Brain microvascular endothelial cell (primary cell): Measurements from ENCODE around the gene TRAF3IP1.
A peak's percentile ranks its signal among the peaks of the same experiment; 100 is the strongest.

Experiments used
- DNase-seq: peaks from one replicate; pipeline ENCODE4 v3.0.0-alpha.2; 2020
- H3K27ac ChIP-seq: fragments of 250-450 bp; sonication (Bioruptor Pico); 2 replicates; pipeline ENCODE4 v1.5.1; 2020; ENCODE audit warnings: mild to moderate bottlenecking, moderate library complexity
- H3K27me3 ChIP-seq: fragments of 250-450 bp; sonication (Bioruptor Pico); replicated peaks from 2 replicates; pipeline ENCODE4 v1.5.1; 2020; ENCODE audit warnings: mild to moderate bottlenecking
- H3K36me3 ChIP-seq: fragments of 250-450 bp; sonication (Bioruptor Pico); replicated peaks from 2 replicates; pipeline ENCODE4 v1.5.1; 2020; ENCODE audit warnings: mild to moderate bottlenecking
- H3K4me3 ChIP-seq: 2 replicates; pipeline ENCODE4 v1.5.1; 2011; ENCODE audit warnings: low read depth, mild to moderate bottlenecking, control low read depth, low read length, moderate library complexity
- CTCF ChIP-seq: IDR thresholded peaks from 2 replicates; pipeline ENCODE4 v1.5.1; 2011; ENCODE audit warnings: low read depth, mild to moderate bottlenecking, moderate library complexity, low read length, control low read depth, inconsistent platforms; ENCODE audit errors: missing control alignments
- in situ Hi-C: cut with HindIII; loops from 2 replicates; pipeline ENCODE4 v1.10.0; 2017; ENCODE audit warnings: low sequenced_read_pairs, low pct_ligation_motif_present

The TRAF3IP1 gene

DNA sequence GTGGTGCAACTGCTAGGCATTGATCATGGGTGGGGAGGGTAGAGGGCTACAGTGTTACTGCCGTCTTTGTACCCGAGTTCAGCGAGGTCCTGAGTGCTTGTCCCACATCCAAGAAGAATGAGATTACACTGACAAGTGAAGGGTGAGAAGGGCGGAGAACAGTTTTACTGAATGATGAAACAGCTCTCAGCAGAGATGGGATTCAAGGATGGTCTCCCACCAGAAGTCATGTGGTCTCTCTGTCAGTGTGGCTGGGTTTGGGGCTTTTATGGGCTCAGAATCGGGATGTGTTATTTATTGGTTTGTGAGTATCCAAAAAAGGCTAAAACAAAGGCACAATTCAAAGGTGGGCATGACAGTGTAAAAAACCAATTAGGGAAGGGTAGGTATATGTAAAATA lies 95.6 kb downstream of the TRAF3IP1 start:
- DNase-seq = no peak
- Histone ChIP-seq H3K27me3 (no peaks in the 10 kb centered on the region), H3K36me3 (no peaks in the 10 kb centered on the region), H3K27ac (no peak overlapping the region), H3K4me3 (no peak overlapping the region)
- TF ChIP-seq CTCF = no peak
- in situ Hi-C loops = no loop called here

DNA sequence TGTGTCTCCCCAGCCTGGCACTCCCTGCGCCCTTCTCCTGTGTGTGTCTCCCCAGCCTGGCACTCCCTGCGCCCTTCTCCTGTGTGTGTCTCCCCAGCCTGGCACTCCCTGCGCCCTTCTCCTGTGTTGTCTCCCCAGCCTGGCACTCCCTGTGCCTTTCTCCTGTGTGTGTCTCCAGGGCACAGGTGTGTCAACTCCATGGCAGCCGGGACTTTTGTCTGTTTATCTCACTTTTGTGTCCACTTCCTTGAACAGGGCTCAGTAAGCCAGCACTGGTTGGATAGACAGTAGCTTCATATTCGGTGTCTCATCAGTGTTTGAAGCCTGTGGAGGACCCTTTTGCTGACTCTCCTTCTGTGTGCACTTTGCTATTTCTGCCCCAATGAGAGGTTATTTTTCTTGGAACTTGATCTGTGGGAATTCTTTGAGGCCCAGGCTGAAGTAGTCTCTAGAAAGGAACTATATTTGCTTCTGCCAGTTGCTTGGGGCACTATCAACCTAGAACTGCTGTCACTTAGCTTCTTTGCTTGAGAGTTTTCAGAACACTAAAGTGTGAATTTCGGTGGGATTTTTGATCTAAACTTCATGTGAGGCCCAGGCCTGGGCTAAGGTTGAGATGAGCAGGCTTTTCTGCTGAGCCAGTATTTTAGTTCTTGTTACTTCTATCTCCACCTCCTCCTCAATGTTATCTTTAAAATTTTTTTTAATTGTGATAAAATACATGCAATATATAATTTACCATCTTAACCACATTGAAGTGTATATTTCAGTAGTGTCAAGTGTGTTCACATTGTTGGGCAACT lies 98.1 kb downstream of the TRAF3IP1 start:
- Histone ChIP-seq H3K36me3 (no peaks in the 10 kb centered on the region), H3K27me3 (no peaks in the 10 kb centered on the region), H3K4me3 (no peak overlapping the region), H3K27ac (peak overlapping the region; percentile 35)
- DNase-seq = no peak
- no peak for TF ChIP-seq CTCF
- in situ Hi-C loops = no loop called here

DNA sequence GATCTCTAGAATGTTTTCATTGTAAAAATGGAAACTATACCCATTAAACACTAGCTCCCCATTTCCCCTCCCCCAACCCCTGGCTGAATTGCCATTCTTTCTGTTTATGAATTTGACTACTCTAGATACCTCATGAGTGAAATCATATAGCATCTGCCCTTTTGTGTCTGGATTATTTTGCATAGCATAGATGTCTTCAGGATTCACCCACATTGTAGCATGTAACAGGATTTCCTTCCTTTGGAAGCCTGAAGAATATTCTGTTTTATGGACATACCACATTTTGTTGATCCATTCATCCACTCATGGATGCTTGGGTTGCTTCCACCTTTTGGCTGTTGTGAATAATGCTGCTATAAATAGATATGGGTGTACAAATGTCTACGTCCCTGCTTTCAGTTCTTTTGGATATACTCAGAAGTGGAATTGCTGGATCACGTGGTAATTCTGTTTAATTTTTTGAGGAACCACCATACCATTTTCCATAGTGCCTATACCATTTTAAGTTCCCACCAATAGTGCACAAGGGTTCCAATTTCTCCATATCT lies 98.8 kb downstream of the TRAF3IP1 start:
- in situ Hi-C loops = no loop called here
- no peak for TF ChIP-seq CTCF
- Histone ChIP-seq H3K27ac (no peak overlapping the region), H3K36me3 (no peaks in the 10 kb centered on the region), H3K4me3 (no peak overlapping the region), H3K27me3 (no peaks in the 10 kb centered on the region)
- no peak for DNase-seq

- no peak overlapping the region for H3K4me3 ChIP-seq
- H3K27ac ChIP-seq = no peak overlapping the region
- TF ChIP-seq CTCF = no peak
- H3K36me3 ChIP-seq = no peaks in the 10 kb centered on the region
- no peak for DNase-seq
- in situ Hi-C loops = no loop called here
- no peaks in the 10 kb centered on the region for H3K27me3 ChIP-seq
Measured at GRCh38 chr2:238420442-238420841, 100.1 kb downstream of the TRAF3IP1 start.

- Histone ChIP-seq H3K27me3 (no peaks in the 10 kb centered on the region), H3K4me3 (no peak overlapping the region), H3K27ac (no peak overlapping the region), H3K36me3 (no peaks in the 10 kb centered on the region)
- no peak for TF ChIP-seq CTCF
- in situ Hi-C loops = no loop called here
- DNase-seq = no peak
Measured at GRCh38 chr2:238420878-238421694, 100.8 kb downstream of the TRAF3IP1 start.
